Stimulated activated CD4-positive, alpha-beta T cell treated with anti-CD3 and anti-CD28 coated beads, Interleukin-2, amount 100 ng/mL, for 24 hours (primary cell): ENCODE results near the gene PAQR3.

Source experiments
- DNase-seq, 2 donors: peaks; one replicate each; pipeline ENCODE4 v3.0.0-alpha.2; 2020

Gene PAQR3

GRCh38 chr4:78938868-78939666 is at the start of gene PAQR3:
PAQR3 (minus strand) TSS chr4:78939438; CDS start chr4:78939224, 214 bp downstream.
- DNase-seq: peak; percentile 87 to 88

GRCh38 chr4:78987683-78988082 is 48.4 kb upstream of the PAQR3 start:
- no peak for DNase-seq

- DNase-seq: no peak
Measured at GRCh38 chr4:78984593-78984992, 45.4 kb upstream of the PAQR3 start.

GRCh38 chr4:78975865-78976264 is 36.6 kb upstream of the PAQR3 start:
- no peak for DNase-seq

- DNase-seq: no peak
Measured at GRCh38 chr4:78971776-78972175, 32.5 kb upstream of the PAQR3 start.

- DNase-seq: no peak
Measured at GRCh38 chr4:78971326-78971725, 32.1 kb upstream of the PAQR3 start.

- DNase-seq: no peak
Measured at GRCh38 chr4:78962597-78963115, 23.4 kb upstream of the PAQR3 start.

GRCh38 chr4:78960926-78961325 is 21.7 kb upstream of the PAQR3 start:
- DNase-seq: no peak

GRCh38 chr4:78956975-78957374 is 17.7 kb upstream of the PAQR3 start:
- DNase-seq: no peak

- no peak for DNase-seq
Measured at GRCh38 chr4:78953769-78954666, 14.8 kb upstream of the PAQR3 start.

GRCh38 chr4:78953231-78953630 is 14.0 kb upstream of the PAQR3 start:
- DNase-seq: no peak

- peak in 1 of 2 donors; percentile 22 for DNase-seq
Measured at GRCh38 chr4:78951862-78952472, 12.7 kb upstream of the PAQR3 start.

- DNase-seq: no peak
Measured at GRCh38 chr4:78949735-78950134, 10.5 kb upstream of the PAQR3 start.

GRCh38 chr4:78945651-78946179 is 6.5 kb upstream of the PAQR3 start:
- DNase-seq: no peak

GRCh38 chr4:78944381-78944780 is 5.1 kb upstream of the PAQR3 start:
- DNase-seq: no peak

- no peak for DNase-seq
Measured at GRCh38 chr4:78940752-78941151, 1.5 kb upstream of the PAQR3 start.

- DNase-seq: no peak
Measured at GRCh38 chr4:78939667-78940008, 400 bp upstream of the PAQR3 start.

- DNase-seq: no peak
Measured at GRCh38 chr4:78938474-78938867, 767 bp downstream of the PAQR3 start.

GRCh38 chr4:78937837-78938236 is 1.4 kb downstream of the PAQR3 start:
- no peak for DNase-seq

GRCh38 chr4:78936989-78937388 is 2.2 kb downstream of the PAQR3 start:
- no peak for DNase-seq

GRCh38 chr4:78930016-78930629 is 9.1 kb downstream of the PAQR3 start:
- no peak for DNase-seq

GRCh38 chr4:78928835-78929234 is 10.4 kb downstream of the PAQR3 start:
- no peak for DNase-seq

GRCh38 chr4:78926826-78927225 is 12.4 kb downstream of the PAQR3 start:
- DNase-seq: no peak
